ENCODE measurements around the gene RPL29. TPM values are rescaled to one million over a fixed set of nuclear protein-coding genes. Genes with fewer than 3 reads are reported as not detected.

RPL29 gene
- total and polyA plus RNA-seq, 2 of the 8 experiments (the other 6 are each of a cell fraction or from before 2014, with no cell fraction given), result 1,467 to 2,660 TPM

- ChIA-PET CTCF (ENCODE audit: partially characterized antibody) (interaction anchor here (0.6 to 33.0 kb wide), 6 partner anchors 9 to 112 kb away, joined by 3 to 984 read pairs (median 86); partner anchors contain the start of gene DUSP7), POLR2A (ENCODE audit: partially characterized antibody) (interaction anchor here (0.8 to 1.7 kb wide), 2 partner anchors 15 to 19 kb away, joined by 3 to 4 read pairs; no protein-coding TSS in a partner anchor)
- Histone ChIP-seq H2BK5ac (ENCODE audit: low read depth, low read length) (no peak overlapping the region), H3K9ac (replicated peaks in 1 of 4; ENCODE audit: extremely low read depth in 1 of 4, low read depth in 3 of 4, low read length in 3 of 4) (no peak overlapping the region), H2BK12ac (ENCODE audit: low read depth, low read length) (no peak overlapping the region; the same call in 1 of the 2 replicates), H3K4me2 (ENCODE audit: insufficient read depth in 1 of 2, low read depth in 2 of 2, low read length in 2 of 2) (no peak overlapping the region), H3K18ac (ENCODE audit: extremely low read depth, low read length) (no peak overlapping the region), H2BK15ac (ENCODE audit: low read length) (no peak overlapping the region), H3K14ac (ENCODE audit: insufficient read length) (no peak overlapping the region), H4K8ac (ENCODE audit: extremely low read depth, insufficient read depth, low read length) (no peak overlapping the region; the same call in 1 of the 2 replicates), H4K91ac (replicated peaks; ENCODE audit: insufficient read length, low read length) (no peak overlapping the region), H2BK20ac (ENCODE audit: low read length) (no peak overlapping the region), H3K23me2 (ENCODE audit: low read depth, low read length) (no peaks in the 10 kb centered on the region), H3K27me3 (replicated peaks in 1 of 4; ENCODE audit: control insufficient read depth in 3 of 4, extremely low read depth in 1 of 4, insufficient read depth in 3 of 4, low read length in 3 of 4) (no peaks in the 10 kb centered on the region), H3K56ac (replicated peaks; ENCODE audit: insufficient read length, low read depth, low read length) (no peak overlapping the region), H3K4me3 (ENCODE audit: extremely low read depth in 1 of 4, insufficient read depth in 2 of 4, low read depth in 3 of 4, low read length in 4 of 4) (no peak overlapping the region), H3K23ac (ENCODE audit: insufficient read length) (no peak overlapping the region), H3K79me2 (ENCODE audit: control insufficient read depth in 1 of 2, insufficient read depth in 2 of 2, low read length in 2 of 2) (no peaks in the 10 kb centered on the region), H2BK120ac (replicated peaks; ENCODE audit: low read depth, low read length) (no peak overlapping the region), H2AFZ (ENCODE audit: low read length) (no peak overlapping the region), H3K4me1 (replicated peaks in 1 of 4; ENCODE audit: control insufficient read depth in 3 of 4, insufficient read depth in 4 of 4, low read length in 3 of 4) (peaks cover 0 to 4% (median 1%) of the 10 kb centered on the region in 4 experiments; a peak in 2 of 7 replicates), H3K36me3 (ENCODE audit: control insufficient read depth in 2 of 4, insufficient read depth in 4 of 4, low read length in 3 of 4) (no peaks in the 10 kb centered on the region), H3K9me3 (ENCODE audit: insufficient read depth in 2 of 2, low read depth in 1 of 2, low read length in 1 of 2) (no peaks in the 10 kb centered on the region), H2AK5ac (ENCODE audit: low read depth, low read length) (no peak overlapping the region), H4K5ac (ENCODE audit: insufficient read length, low read depth, low read length) (no peak overlapping the region), H3K79me1 (ENCODE audit: low read depth, low read length) (no peaks in the 10 kb centered on the region), H4K20me1 (replicated peaks in 1 of 2; ENCODE audit: control insufficient read depth in 1 of 2, insufficient read depth in 2 of 2, low read length in 2 of 2) (no peaks in the 10 kb centered on the region), H3K4ac (replicated peaks; ENCODE audit: insufficient read length, low read depth, low read length) (no peak overlapping the region), H3K27ac (ENCODE audit: low read depth, low read length) (no peak overlapping the region)
- no peak for DNase-seq (ENCODE audit: low read depth in 1 of 2, low spot score in 2 of 2)
- 95% methylated on average over 6 of the region's 6 CpGs; no CpG with 5 or more reads in 1 of the 2 experiments for WGBS, 2 experiments (ENCODE audit: extremely low coverage in 1 of 2, insufficient coverage in 1 of 2, insufficient read length in 1 of 2, insufficient replicate concordance in 2 of 2, low coverage in 1 of 2, low lambda C conversion rate in 2 of 2, missing lambda C conversion rate in 1 of 2)
- no peak for FAIRE-seq
- TF ChIP-seq SAP30 (IDR thresholded peaks at IDR 0.05; ENCODE audit: insufficient read depth, insufficient replicate concordance, low read length) (no peak), RAD21 (IDR thresholded peaks at IDR 0.05 in 1 of 2, conservative IDR thresholded peaks at IDR 0.05 in 1 of 2; ENCODE audit: low read depth in 2 of 2, low read length in 2 of 2) (no peak), CBX8 (IDR thresholded peaks at IDR 0.05; ENCODE audit: borderline replicate concordance, low read depth, low read length) (no peak), SP2 (IDR thresholded peaks at IDR 0.05; ENCODE audit: low read length) (no peak), E2F6 (IDR thresholded peaks at IDR 0.05) (no peak), EGR1 (IDR thresholded peaks at IDR 0.05; ENCODE audit: borderline replicate concordance, low read depth, low read length) (no peak), SP4 (IDR thresholded peaks at IDR 0.05; ENCODE audit: low read length) (no peak), KDM1A (IDR thresholded peaks at IDR 0.05; ENCODE audit: borderline replicate concordance, low read length) (no peak), SIN3A (conservative IDR thresholded peaks at IDR 0.05 in 1 of 2, IDR thresholded peaks at IDR 0.05 in 1 of 2; ENCODE audit: low read depth in 1 of 2, low read length in 2 of 2) (no peak), RNF2 (IDR thresholded peaks at IDR 0.05; ENCODE audit: borderline replicate concordance, low read depth, low read length, missing control alignments, poor library complexity, severe bottlenecking) (no peak), TBP (IDR thresholded peaks at IDR 0.05; ENCODE audit: low read depth, low read length) (no peak), ZNF274 (IDR thresholded peaks at IDR 0.05; ENCODE audit: borderline replicate concordance, extremely low read depth, low read length) (no peak)
Measured at GRCh38 chr3:52038227-52038626, 42.5 kb upstream of the RPL29 start.
